SJCRH30 (cell line): ENCODE measurements around the gene POLR1H. TPM values are rescaled to one million over a fixed set of nuclear protein-coding genes. Genes with fewer than 3 reads are reported as not detected.

ENCODE experiments used
- total RNA-seq: library from RNA; depleted of rRNA; stranded (reverse); fragments of >200 nt; shearing (Covaris generic); gene quantifications from 2 replicates; pipeline ENCODE4 v1.2.3, GENCODE V29; 2014; rRNA removed

The POLR1H gene
- total RNA-seq, 1 experiment from 2014 or later: 31.0 TPM

Other genes with a start within 250 kb of the POLR1H start
- gene HLA-G, start 233.4 kb upstream of the POLR1H start, total RNA-seq: not detected in 2 replicates
- gene HLA-A, start 118.7 kb upstream of the POLR1H start, total RNA-seq: 0.08 and 0.22 TPM in 2 replicates
- gene PPP1R11, start 5.9 kb downstream of the POLR1H start, total RNA-seq: 43.5 and 43.9 TPM in 2 replicates
- gene RNF39, start 14.5 kb downstream of the POLR1H start, total RNA-seq: not detected in 2 replicates
- gene TRIM31, start 51.8 kb downstream of the POLR1H start, total RNA-seq: 0.10 TPM in 1 of 2 replicates, not detected in the other
- gene TRIM40, start 74.9 kb downstream of the POLR1H start, total RNA-seq: not detected in 2 replicates
- gene TRIM10, start 99.9 kb downstream of the POLR1H start, total RNA-seq: not detected in 2 replicates
- 0.08 and 0.28 TPM in 2 replicates for gene TRIM15, start 102.3 kb downstream of the POLR1H start, total RNA-seq
- gene TRIM26, start 152.1 kb downstream of the POLR1H start, total RNA-seq: 30.5 and 36.3 TPM in 2 replicates